SJSA1 (cell line): Measurements from ENCODE around the gene RGPD3. TPM values are rescaled to one million over a fixed set of nuclear protein-coding genes. Genes with fewer than 3 reads are reported as not detected.

Experiments used
- DNase-seq, 2 experiments: peaks; one replicate each; pipeline ENCODE4 v3.0.0-alpha.2; 2015 to 2020; ENCODE audit warnings: low spot score in 2 of 2, low read depth in 1 of 2
- H3K27ac ChIP-seq: fragments of 250-450 bp; sonication (Bioruptor Pico); 2 replicates; pipeline ENCODE4 v1.5.1; 2020; ENCODE audit warnings: mild to moderate bottlenecking, moderate library complexity
- H3K27me3 ChIP-seq: fragments of 250-450 bp; sonication (Bioruptor Pico); replicated peaks from 2 replicates; pipeline ENCODE4 v1.5.1; 2020; ENCODE audit warnings: mild to moderate bottlenecking, moderate library complexity
- H3K36me3 ChIP-seq: fragments of 250-450 bp; sonication (Bioruptor Pico); 2 replicates; pipeline ENCODE4 v1.5.1; 2020; ENCODE audit warnings: mild to moderate bottlenecking
- H3K4me1 ChIP-seq: fragments of 250-450 bp; sonication (Bioruptor Pico); replicated peaks from 2 replicates; pipeline ENCODE4 v1.6.1; 2021; ENCODE audit warnings: mild to moderate bottlenecking
- H3K4me3 ChIP-seq: fragments of 250-450 bp; sonication (Bioruptor Pico); 2 replicates; pipeline ENCODE4 v1.5.1; 2020; ENCODE audit warnings: mild to moderate bottlenecking
- H3K9me3 ChIP-seq: fragments of 250-450 bp; sonication (Bioruptor Pico); replicated peaks from 2 replicates; pipeline ENCODE4 v1.5.1; 2020; ENCODE audit warnings: mild to moderate bottlenecking
- total RNA-seq: library from RNA; depleted of rRNA; stranded (reverse); fragments of >200 nt; shearing (Covaris generic); gene quantifications from 2 replicates; pipeline ENCODE4 v1.2.3, GENCODE V29; 2014; rRNA removed

The RGPD3 gene
- total RNA-seq, 1 experiment from 2014 or later = 0.39 TPM

- H3K27me3 ChIP-seq = no peaks in the 10 kb centered on the region
- no peak for DNase-seq
- no peak overlapping the region for H3K27ac ChIP-seq
- H3K4me3 ChIP-seq = no peak overlapping the region
- no peaks in the 10 kb centered on the region for H3K4me1 ChIP-seq
- H3K9me3 ChIP-seq = no peaks in the 10 kb centered on the region
- H3K36me3 ChIP-seq = no peaks in the 10 kb centered on the region
Measured at GRCh38 chr2:106342831-106343251, 125.4 kb downstream of the RGPD3 start.

- Histone ChIP-seq H3K27ac (no peak overlapping the region), H3K4me1 (no peaks in the 10 kb centered on the region), H3K27me3 (no peaks in the 10 kb centered on the region), H3K36me3 (no peaks in the 10 kb centered on the region), H3K9me3 (no peaks in the 10 kb centered on the region), H3K4me3 (no peak overlapping the region)
- DNase-seq = no peak
Measured at GRCh38 chr2:106341666-106342065, 126.5 kb downstream of the RGPD3 start.

Other genes with a start within 250 kb of the RGPD3 start
- not detected in 2 replicates for gene CD8B2, start 19.0 kb upstream of the RGPD3 start, total RNA-seq